GM12878 (cell line): ENCODE data around the gene QSOX1. TPM values are rescaled to one million over a fixed set of nuclear protein-coding genes. Genes with fewer than 3 reads are reported as not detected.

Experiments used
- ATAC-seq: fragments of 200-7000 bp; cut with Tn5 transposase; 3 replicates; pipeline ENCODE4 v1.9.1; 2020; ENCODE audit warnings: mild to moderate bottlenecking, moderate library complexity
- BruUV-seq: library from RNA; stranded (reverse); fragments of 400-500 nt; replicated peaks from 2 replicates; lab custom pipeline; 2021; lab: Mats Ljungman, UMichigan
- CTCF ChIA-PET: fragments of 300-600 bp; sonication (Branson Sonifier 250); formaldehyde crosslinking; extraction: SDS; loops from one replicate; lab custom pipeline; 2021; ENCODE audit warnings: inconsistent platforms; lab: Yijun Ruan, JAX
- POLR2A ChIA-PET: fragments of 350-600 bp; formaldehyde crosslinking; extraction: SDS; loops from one replicate; lab custom pipeline; 2021; ENCODE audit warnings: inconsistent platforms; lab: Charles Lee
- RAD21 ChIA-PET: fragments of 300-600 bp; sonication (Branson Sonifier 250); formaldehyde crosslinking; loops from one replicate; lab custom pipeline; 2023; ENCODE audit warnings: antibody characterized with exemption; ENCODE audit not compliant: unreplicated experiment; lab: Charles Lee
- SMC1A ChIA-PET: fragments of 300-600 bp; sonication (Branson Sonifier 250); formaldehyde crosslinking; loops from one replicate; lab custom pipeline; 2023; ENCODE audit not compliant: unreplicated experiment, uncharacterized antibody; lab: Charles Lee
- DNase-seq: peaks from one replicate; pipeline ENCODE4 v3.0.0-alpha.2; 2011; ENCODE audit warnings: low read depth, low spot score
- FAIRE-seq: peaks from 3 replicates; lab custom pipeline; 2011; peaks lifted over from hg19 to GRCh38; lab: Jason Lieb, UNC
- H2AFZ ChIP-seq: 2 replicates; pipeline ENCODE4 v1.6.0; 2011; ENCODE audit warnings: low read depth, low read length, control low read depth; ENCODE audit not compliant: control insufficient read depth
- H3K27ac ChIP-seq: 2 replicates; pipeline ENCODE4 v1.5.1; 2011; ENCODE audit warnings: control low read depth; ENCODE audit not compliant: control insufficient read depth, insufficient read depth
- H3K27me3 ChIP-seq, 2 experiments: replicated peaks in 1 of 2; 2 replicates each; pipeline versions ENCODE4 v1.6.0 to v1.6.1; 2011; ENCODE audit warnings: low read length in 1 of 2; ENCODE audit not compliant: control insufficient read depth in 2 of 2, insufficient read depth in 2 of 2
- H3K36me3 ChIP-seq, 2 experiments: 2 replicates each; pipeline ENCODE4 v1.5.1; 2011; ENCODE audit warnings: low read length in 1 of 2; ENCODE audit not compliant: control insufficient read depth in 2 of 2, insufficient read depth in 2 of 2
- H3K4me1 ChIP-seq: 2 replicates; pipeline ENCODE4 v1.6.1; 2011; ENCODE audit warnings: mild to moderate bottlenecking, low read length, moderate library complexity, mixed read lengths; ENCODE audit not compliant: control insufficient read depth, insufficient read depth
- H3K4me2 ChIP-seq: 2 replicates; pipeline ENCODE4 v1.6.0; 2011; ENCODE audit warnings: control low read depth; ENCODE audit not compliant: control insufficient read depth, insufficient read depth
- H3K4me3 ChIP-seq: fragments of 200-600 bp; sonication (generic); 2 replicates; pipeline ENCODE4 v1.5.1; 2016
- H3K79me2 ChIP-seq: 2 replicates; pipeline ENCODE4 v1.6.0; 2011; ENCODE audit warnings: low read length; ENCODE audit not compliant: control insufficient read depth, insufficient read depth
- H3K9ac ChIP-seq: 2 replicates; pipeline ENCODE4 v1.8.0; 2011; ENCODE audit warnings: low read length, control low read depth, mixed read lengths; ENCODE audit not compliant: control insufficient read depth, insufficient read depth
- H3K9me3 ChIP-seq: replicated peaks from 3 replicates; pipeline ENCODE4 v1.5.1; 2011; ENCODE audit warnings: mild to moderate bottlenecking, low read length; ENCODE audit not compliant: control insufficient read depth, insufficient read depth
- H4K20me1 ChIP-seq: 2 replicates; pipeline ENCODE4 v1.6.0; 2011; ENCODE audit not compliant: control insufficient read depth, insufficient read depth
- ATF2 ChIP-seq: IDR thresholded peaks from 2 replicates; pipeline ENCODE4 v1.6.1; 2012; ENCODE audit warnings: low read length, inconsistent platforms
- ATF3 ChIP-seq: IDR thresholded peaks from 2 replicates; pipeline ENCODE4 v1.6.1; 2011; ENCODE audit warnings: low read depth, mild to moderate bottlenecking, low read length, moderate library complexity, borderline replicate concordance; ENCODE audit errors: extremely low read depth
- BRCA1 ChIP-seq: IDR thresholded peaks from 2 replicates; pipeline ENCODE4 v1.6.1; 2011; ENCODE audit warnings: low read depth, low read length, improper control_type of control experiment
- CHD1 ChIP-seq: IDR thresholded peaks from 2 replicates; pipeline ENCODE4 v1.6.1; 2012; ENCODE audit warnings: low read depth, low read length, improper control_type of control experiment
- GATAD2B ChIP-seq: fragments of 450-650 bp; conservative IDR thresholded peaks from 2 replicates; pipeline ENCODE4 v1.6.1; 2017; ENCODE audit warnings: low read depth, mild to moderate bottlenecking, moderate library complexity
- JUNB ChIP-seq: IDR thresholded peaks from 2 replicates; pipeline ENCODE4 v1.6.1; 2016; ENCODE audit warnings: antibody characterized with exemption, mild to moderate bottlenecking
- SREBF2 ChIP-seq: IDR thresholded peaks from 2 replicates; pipeline ENCODE4 v1.6.1; 2012; ENCODE audit warnings: mild to moderate bottlenecking, low read length
- SUZ12 ChIP-seq: fragments of 200-600 bp; sonication (generic); IDR thresholded peaks from one replicate; pipeline ENCODE4 v1.6.1; 2018; ENCODE audit warnings: antibody characterized with exemption, mild to moderate bottlenecking; ENCODE audit not compliant: unreplicated experiment
- USF1 ChIP-seq: IDR thresholded peaks from 2 replicates; pipeline ENCODE4 v1.6.1; 2011; ENCODE audit warnings: borderline replicate concordance, low read depth, mild to moderate bottlenecking, moderate library complexity, mixed read lengths, low read length; ENCODE audit not compliant: insufficient read depth; ENCODE audit errors: extremely low read length
- WGBS: methylation state at CpG from one replicate; pipeline ENCODE4 v1.1.6; 2016; ENCODE audit warnings: low lambda C conversion rate; ENCODE audit not compliant: insufficient replicate concordance, insufficient coverage; ENCODE audit errors: missing lambda C conversion rate; 5-methylcytosine and 5-hydroxymethylcytosine counted together
- in situ Hi-C: fragments of 300-500 bp; cut with MboI; formaldehyde crosslinking; loops from 9 replicates; pipeline ENCODE4 v1.14.3; 2018; ENCODE audit warnings: mixed read lengths
- intact Hi-C: fragments of 100-400 bp; cut with micrococcal nuclease; formaldehyde crosslinking; loops from one replicate; pipeline ENCODE4 v1.14.2; 2022; ENCODE audit not compliant: unreplicated experiment
- polyA plus RNA-seq, 11 experiments: library from polyadenylated mRNA; depleted of rRNA in 4 of 11; unstranded in 6 of 11; stranded (reverse) in 5 of 11; fragments of >200 nt; fragmentation: Nextera tagmentation in 4 of 11; fragmentation: Illumina TruSeq in 1 of 11; extraction: Ambion mirVana in 4 of 11; extraction: Trizol in 1 of 11; gene quantifications; 1 replicate in 1 of 11; 2 replicates in 10 of 11; pipeline versions ENCODE4 v1.2.1 to v1.2.3, GENCODE V29; 2011 to 2016; ENCODE audit warnings: inconsistent platforms in 2 of 11, missing spikeins in 2 of 11, low read depth in 1 of 11
- total RNA-seq, 4 experiments: library from RNA; depleted of rRNA in 3 of 4; stranded (reverse); fragments of >200 nt in 3 of 4; fragmentation: Illumina TruSeq in 1 of 4; extraction: Trizol in 1 of 4; gene quantifications; 2 replicates each; pipeline versions ENCODE4 v1.2.1 to v1.2.3, GENCODE V29; 2013 to 2021

The QSOX1 gene
- total and polyA plus RNA-seq, 10 of the 15 experiments (the other 5 are each of a cell fraction or from before 2014, with no cell fraction given) = 1.8 to 31.3 (median 11.2) TPM

- Histone ChIP-seq H3K9me3 (no peaks in the 10 kb centered on the region), H2AFZ (no peak overlapping the region), H3K27ac (no peak overlapping the region), H3K79me2 (no peaks in the 10 kb centered on the region), H3K4me3 (no peak overlapping the region), H3K36me3 (peaks cover 0 to 8% of the 10 kb centered on the region in 2 experiments; a peak in 3 of 4 replicates), H3K4me1 (no peaks in the 10 kb centered on the region), H3K9ac (no peak overlapping the region), H3K4me2 (no peak overlapping the region), H4K20me1 (no peaks in the 10 kb centered on the region), H3K27me3 (no peaks in the 10 kb centered on the region)
- intact Hi-C loops (loop anchor here (1.0 to 2.0 kb wide), 2 partner anchors 228 to 294 kb away; no protein-coding TSS in a partner anchor), in situ Hi-C loops (no loop called here)
- no TSS peak for BruUV-seq
- no peak for TF ChIP-seq BRCA1
- TF ChIP-seq SUZ12 = no peak
- no peak for TF ChIP-seq USF1
- no peak for TF ChIP-seq SREBF2
- no peak for TF ChIP-seq GATAD2B
- TF ChIP-seq JUNB = no peak
- no peak for TF ChIP-seq CHD1
- no peak for TF ChIP-seq ATF3
- no peak for TF ChIP-seq ATF2
- FAIRE-seq = no peak
- CTCF ChIA-PET = interaction anchor here (1.1 to 4.0 kb wide), 14 partner anchors 9 to 674 kb away, joined by 3 to 36 read pairs (median 5); no protein-coding TSS in a partner anchor
- POLR2A ChIA-PET = interaction anchor here (0.5 to 0.7 kb wide), 2 partner anchors 646 to 1239 kb away, joined by 3 to 7 read pairs; no protein-coding TSS in a partner anchor
- 65% methylated on average over 8 of the region's 8 CpGs for WGBS
- SMC1A ChIA-PET = interaction anchor here (1.2 to 2.0 kb wide), 6 partner anchors 9 to 293 kb away, joined by 4 to 7 read pairs (median 4); no protein-coding TSS in a partner anchor
- no peak for DNase-seq
- no peak for ATAC-seq
- RAD21 ChIA-PET = interaction anchor here (1.0 to 2.9 kb wide), 4 partner anchors 9 to 294 kb away, joined by 3 to 9 read pairs (median 4); no protein-coding TSS in a partner anchor
Observed at GRCh38 chr1:180188684-180189175, 34.1 kb downstream of the QSOX1 start.
